ENCODE results near the gene NFIA.

DNA sequence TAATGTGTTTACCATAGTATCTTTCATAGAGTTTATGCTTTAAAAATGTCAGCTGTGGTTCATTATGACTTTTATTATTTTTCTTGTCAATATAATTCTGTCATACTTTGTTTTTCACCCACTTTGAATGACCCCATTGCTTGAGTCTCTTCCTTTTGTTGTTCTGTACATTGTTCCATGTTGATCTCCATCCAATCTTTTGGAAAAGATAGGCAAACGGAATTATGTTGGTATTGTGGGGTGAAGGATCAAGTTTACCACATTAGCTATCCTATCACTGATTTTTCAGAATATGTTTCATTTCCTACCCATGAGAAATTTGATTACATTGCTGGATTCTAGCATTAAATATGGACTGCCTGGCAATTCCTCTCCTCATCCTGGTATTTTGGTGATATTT is 196.6 kb downstream of the NFIA start:
- TF ChIP-seq PAX5 (IDR thresholded peaks at IDR 0.05; ENCODE audit: insufficient read depth, low read length, severe bottlenecking): no peak
- no peak for TF ChIP-seq POLR2A (IDR thresholded peaks at IDR 0.05; ENCODE audit: low read depth, low read length)
- TF ChIP-seq POU2F2 (IDR thresholded peaks at IDR 0.05; ENCODE audit: low read depth, low read length): no peak
- no peak for TF ChIP-seq TAF1 (IDR thresholded peaks at IDR 0.05; ENCODE audit: low read depth, low read length)
- TF ChIP-seq POLR2AphosphoS5 (IDR thresholded peaks at IDR 0.05; ENCODE audit: low read depth, low read length): no peak

All from GM12891 (cell line).